Lower leg skin (tissue), 3 donors: Measurements from ENCODE around the gene PCDHA4.
"Not testable (repeated sequence)": the region's sequence is repeated elsewhere in the genome, so short reads cannot be mapped to it uniquely, and the experiment has no call there.

Experiments
- CTCF ChIP-seq, 3 donors: fragments of 450-650 bp; IDR thresholded peaks; one replicate each; pipeline ENCODE4 v1.5.1; 2016; ENCODE audit warnings: antibody characterized with exemption in 3 of 3, mild to moderate bottlenecking in 3 of 3, moderate library complexity in 2 of 3
- POLR2A ChIP-seq, 2 donors: fragments of 450-650 bp; IDR thresholded peaks; one replicate each; pipeline ENCODE4 v1.6.1; 2016 to 2017; ENCODE audit warnings: antibody characterized with exemption in 2 of 2, mild to moderate bottlenecking in 1 of 2, moderate library complexity in 1 of 2

- TF ChIP-seq POLR2A, CTCF (IDR thresholded peaks at IDR 0.05): not testable (repeated sequence)
These were observed 4.5 kb upstream of the PCDHA4 start for GRCh38 chr5:140802381-140802780.
